Measurements from ENCODE around the gene VNN1.
"Not testable (repeated sequence)": the region's sequence is repeated elsewhere in the genome, so short reads cannot be mapped to it uniquely, and the experiment has no call there.

Gene VNN1

GRCh38 chr6:132666118-132666517 lies 47.7 kb downstream of the VNN1 start:
- no peak for DNase-seq

GRCh38 chr6:132664309-132665034 lies 49.4 kb downstream of the VNN1 start:
- DNase-seq, result no peak

- no peak for DNase-seq
These were observed 50.2 kb downstream of the VNN1 start for GRCh38 chr6:132663661-132664060.

- DNase-seq, result no peak
These were observed 51.9 kb downstream of the VNN1 start for GRCh38 chr6:132661906-132662305.

- DNase-seq, result no peak
These were observed 54.8 kb downstream of the VNN1 start, which contains the start of gene TAAR1 for GRCh38 chr6:132659082-132659481. Gene TAAR1 (minus strand): TSS chr6:132659182. CDS start chr6:132646003, 13,179 bp downstream.

- no peak for DNase-seq
These were observed 62.8 kb downstream of the VNN1 start for GRCh38 chr6:132651062-132651461.

GRCh38 chr6:132650429-132650828 lies 63.4 kb downstream of the VNN1 start:
- no peak for DNase-seq

- DNase-seq, result no peak
These were observed 65.0 kb downstream of the VNN1 start for GRCh38 chr6:132648828-132649227.

- peak; percentile 62 for DNase-seq
These were observed 65.5 kb downstream of the VNN1 start for GRCh38 chr6:132648356-132648755.

- DNase-seq, result no peak
These were observed 70.3 kb downstream of the VNN1 start for GRCh38 chr6:132643547-132643946.

GRCh38 chr6:132637135-132637534 lies 76.7 kb downstream of the VNN1 start:
- not testable (repeated sequence) for DNase-seq

- not testable (repeated sequence) for DNase-seq
These were observed 77.9 kb downstream of the VNN1 start for GRCh38 chr6:132635906-132636305.

- not testable (repeated sequence) for DNase-seq
These were observed 78.6 kb downstream of the VNN1 start for GRCh38 chr6:132635288-132635687.

- DNase-seq, result no peak
These were observed 79.1 kb downstream of the VNN1 start for GRCh38 chr6:132634796-132635195.

- no peak for DNase-seq
These were observed 80.5 kb downstream of the VNN1 start for GRCh38 chr6:132633362-132633761.
